HepG2 (cell line): ENCODE data around the gene DNAJB2. TPM values are rescaled to one million over a fixed set of nuclear protein-coding genes. Genes with fewer than 3 reads are reported as not detected.
A peak's percentile ranks its signal among the peaks of the same experiment; 100 is the strongest.

ENCODE experiments used
- BCL6 ChIP-seq: IDR thresholded peaks from 2 replicates; pipeline ENCODE4 v1.6.1; 2016; ENCODE audit warnings: missing genetic modification reagents, missing compliant biosample characterization
- CBFB ChIP-seq: sonication (generic); formaldehyde crosslinking; IDR thresholded peaks from 2 replicates; pipeline ENCODE4 v1.4.0; 2020; ENCODE audit warnings: missing genetic modification reagents
- GTF3A ChIP-seq: sonication (generic); formaldehyde crosslinking; conservative IDR thresholded peaks from 2 replicates; pipeline ENCODE4 v1.4.0; 2020; ENCODE audit warnings: mild to moderate bottlenecking, missing genetic modification reagents
- MEIS1 ChIP-seq: sonication (generic); formaldehyde crosslinking; IDR thresholded peaks from 2 replicates; pipeline ENCODE4 v1.9.0; 2021; ENCODE audit warnings: mild to moderate bottlenecking, missing genetic modification reagents, moderate library complexity, borderline replicate concordance
- PAWR ChIP-seq: sonication (generic); formaldehyde crosslinking; IDR thresholded peaks from 2 replicates; pipeline ENCODE4 v1.4.0; 2020; ENCODE audit warnings: missing genetic modification reagents, mild to moderate bottlenecking, borderline replicate concordance
- YY1 ChIP-seq: IDR thresholded peaks from 2 replicates; pipeline ENCODE4 v1.6.1; 2011; ENCODE audit warnings: low read length, low read depth, moderate library complexity, mild to moderate bottlenecking; ENCODE audit not compliant: insufficient read depth, insufficient replicate concordance
- ZC3H4 ChIP-seq: sonication (generic); formaldehyde crosslinking; IDR thresholded peaks from 2 replicates; pipeline ENCODE4 v1.4.0; 2020; ENCODE audit warnings: missing genetic modification reagents, borderline replicate concordance
- polyA plus RNA-seq, 8 experiments: library from polyadenylated mRNA; depleted of rRNA in 3 of 8; stranded (reverse) in 7 of 8; unstranded in 1 of 8; fragments of >200 nt; fragmentation: Illumina TruSeq in 4 of 8; extraction: Trizol in 4 of 8; gene quantifications; 2 replicates each; pipeline versions ENCODE4 v1.2.1 to v1.2.3, GENCODE V29; 2011 to 2016; ENCODE audit warnings: low read depth in 4 of 8, missing spikeins in 1 of 8, mixed read lengths in 1 of 8; ENCODE audit not compliant: insufficient read depth in 1 of 8
- total RNA-seq, 5 experiments: library from RNA; depleted of rRNA; stranded (reverse); fragments of >200 nt; fragmentation: Illumina TruSeq; extraction: Trizol; gene quantifications; 2 replicates each; pipeline ENCODE4 v1.2.3, GENCODE V29; 2016; ENCODE audit warnings: low read depth in 1 of 5
- TF ChIP-seq, protein P1 (sequence below): sonication (generic); formaldehyde crosslinking; IDR thresholded peaks from 2 replicates; pipeline ENCODE4 v1.4.0; 2020; ENCODE audit warnings: missing genetic modification reagents, mild to moderate bottlenecking, borderline replicate concordance
- TF ChIP-seq, protein P2 (sequence below): sonication (generic); formaldehyde crosslinking; IDR thresholded peaks from 2 replicates; pipeline ENCODE4 v1.5.1; 2020; ENCODE audit warnings: mild to moderate bottlenecking, missing genetic modification reagents, moderate library complexity
- TF ChIP-seq, protein P3 (sequence below): sonication (generic); formaldehyde crosslinking; IDR thresholded peaks from 2 replicates; pipeline ENCODE4 v1.8.1; 2022; ENCODE audit warnings: low read depth, mild to moderate bottlenecking, missing genetic modification reagents
- TF ChIP-seq, protein P4 (sequence below): sonication (generic); formaldehyde crosslinking; IDR thresholded peaks from 2 replicates; pipeline ENCODE4 v1.8.0; 2022; ENCODE audit warnings: missing genetic modification reagents, mild to moderate bottlenecking, borderline replicate concordance
- TF ChIP-seq, protein P5 (sequence below): sonication (generic); formaldehyde crosslinking; IDR thresholded peaks from 2 replicates; pipeline ENCODE4 v1.4.0; 2020; ENCODE audit warnings: missing genetic modification reagents

Gene DNAJB2
- total and polyA plus RNA-seq, 2 of the 13 experiments (the other 11 are each of a cell fraction or from before 2014, with no cell fraction given) = 21.3 to 31.1 TPM

DNA sequence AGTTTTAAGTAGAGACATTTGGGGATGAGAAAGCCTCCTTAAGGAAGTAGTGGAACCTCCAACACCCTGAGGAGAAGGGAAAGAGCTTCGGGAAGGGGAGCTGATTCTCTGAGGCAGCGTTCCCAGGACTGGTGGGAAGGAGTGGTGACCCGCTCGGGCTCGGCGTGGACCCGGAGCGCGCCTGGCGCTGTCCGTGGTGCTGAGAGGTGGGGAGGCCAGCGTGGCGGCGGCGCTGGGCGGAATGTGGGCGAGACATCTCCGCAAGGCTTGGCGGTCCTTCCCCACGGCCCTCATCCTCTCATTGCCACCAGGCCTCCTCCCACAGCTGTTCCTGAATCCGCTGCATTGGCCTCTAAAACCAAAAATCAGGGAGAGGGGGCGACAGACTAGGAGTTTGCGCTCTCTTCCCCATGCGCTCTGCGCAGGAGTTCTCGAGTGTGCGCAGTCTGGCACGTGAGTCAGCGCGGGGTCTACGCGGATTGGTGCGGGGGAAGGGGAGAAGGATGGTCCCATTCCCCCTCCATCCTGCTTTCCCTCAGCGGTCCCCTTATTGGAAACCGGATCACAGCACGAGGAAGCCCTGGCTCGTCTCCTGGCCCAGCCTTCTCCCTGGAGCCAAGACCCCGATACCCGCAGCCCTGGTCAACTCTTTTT is 52.5 kb downstream of the DNAJB2 start (continued):
- TF ChIP-seq ZC3H4 (CRISPR knock-in tag) (no peak; the same call in 1 of the 2 replicates), GTF3A (no peak), MEIS1 (no peak), CBFB (CRISPR knock-in tag) (0 out of 2 replicates have a peak, but pooled peaks have one; percentile 53), BCL6 (CRISPR knock-in tag) (peak; percentile 63; the same call in 1 of the 2 replicates), YY1 (no peak), PAWR (CRISPR knock-in tag) (no peak)
- TF ChIP-seq, protein P1, sequence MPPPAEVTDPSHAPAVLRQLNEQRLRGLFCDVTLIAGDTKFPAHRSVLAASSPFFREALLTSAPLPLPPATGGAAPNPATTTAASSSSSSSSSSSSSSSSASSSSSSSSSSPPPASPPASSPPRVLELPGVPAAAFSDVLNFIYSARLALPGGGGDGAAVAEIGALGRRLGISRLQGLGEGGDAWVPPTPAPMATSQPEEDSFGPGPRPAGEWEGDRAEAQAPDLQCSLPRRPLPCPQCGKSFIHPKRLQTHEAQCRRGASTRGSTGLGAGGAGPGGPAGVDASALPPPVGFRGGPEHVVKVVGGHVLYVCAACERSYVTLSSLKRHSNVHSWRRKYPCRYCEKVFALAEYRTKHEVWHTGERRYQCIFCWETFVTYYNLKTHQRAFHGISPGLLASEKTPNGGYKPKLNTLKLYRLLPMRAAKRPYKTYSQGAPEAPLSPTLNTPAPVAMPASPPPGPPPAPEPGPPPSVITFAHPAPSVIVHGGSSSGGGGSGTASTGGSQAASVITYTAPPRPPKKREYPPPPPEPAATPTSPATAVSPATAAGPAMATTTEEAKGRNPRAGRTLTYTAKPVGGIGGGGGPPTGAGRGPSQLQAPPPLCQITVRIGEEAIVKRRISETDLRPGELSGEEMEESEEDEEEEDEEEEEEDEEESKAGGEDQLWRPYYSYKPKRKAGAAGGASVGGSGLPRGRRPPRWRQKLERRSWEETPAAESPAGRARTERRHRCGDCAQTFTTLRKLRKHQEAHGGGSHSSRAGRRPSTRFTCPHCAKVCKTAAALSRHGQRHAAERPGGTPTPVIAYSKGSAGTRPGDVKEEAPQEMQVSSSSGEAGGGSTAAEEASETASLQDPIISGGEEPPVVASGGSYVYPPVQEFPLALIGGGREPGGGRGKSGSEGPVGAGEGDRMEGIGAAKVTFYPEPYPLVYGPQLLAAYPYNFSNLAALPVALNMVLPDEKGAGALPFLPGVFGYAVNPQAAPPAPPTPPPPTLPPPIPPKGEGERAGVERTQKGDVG = no peak
- TF ChIP-seq, protein P2, sequence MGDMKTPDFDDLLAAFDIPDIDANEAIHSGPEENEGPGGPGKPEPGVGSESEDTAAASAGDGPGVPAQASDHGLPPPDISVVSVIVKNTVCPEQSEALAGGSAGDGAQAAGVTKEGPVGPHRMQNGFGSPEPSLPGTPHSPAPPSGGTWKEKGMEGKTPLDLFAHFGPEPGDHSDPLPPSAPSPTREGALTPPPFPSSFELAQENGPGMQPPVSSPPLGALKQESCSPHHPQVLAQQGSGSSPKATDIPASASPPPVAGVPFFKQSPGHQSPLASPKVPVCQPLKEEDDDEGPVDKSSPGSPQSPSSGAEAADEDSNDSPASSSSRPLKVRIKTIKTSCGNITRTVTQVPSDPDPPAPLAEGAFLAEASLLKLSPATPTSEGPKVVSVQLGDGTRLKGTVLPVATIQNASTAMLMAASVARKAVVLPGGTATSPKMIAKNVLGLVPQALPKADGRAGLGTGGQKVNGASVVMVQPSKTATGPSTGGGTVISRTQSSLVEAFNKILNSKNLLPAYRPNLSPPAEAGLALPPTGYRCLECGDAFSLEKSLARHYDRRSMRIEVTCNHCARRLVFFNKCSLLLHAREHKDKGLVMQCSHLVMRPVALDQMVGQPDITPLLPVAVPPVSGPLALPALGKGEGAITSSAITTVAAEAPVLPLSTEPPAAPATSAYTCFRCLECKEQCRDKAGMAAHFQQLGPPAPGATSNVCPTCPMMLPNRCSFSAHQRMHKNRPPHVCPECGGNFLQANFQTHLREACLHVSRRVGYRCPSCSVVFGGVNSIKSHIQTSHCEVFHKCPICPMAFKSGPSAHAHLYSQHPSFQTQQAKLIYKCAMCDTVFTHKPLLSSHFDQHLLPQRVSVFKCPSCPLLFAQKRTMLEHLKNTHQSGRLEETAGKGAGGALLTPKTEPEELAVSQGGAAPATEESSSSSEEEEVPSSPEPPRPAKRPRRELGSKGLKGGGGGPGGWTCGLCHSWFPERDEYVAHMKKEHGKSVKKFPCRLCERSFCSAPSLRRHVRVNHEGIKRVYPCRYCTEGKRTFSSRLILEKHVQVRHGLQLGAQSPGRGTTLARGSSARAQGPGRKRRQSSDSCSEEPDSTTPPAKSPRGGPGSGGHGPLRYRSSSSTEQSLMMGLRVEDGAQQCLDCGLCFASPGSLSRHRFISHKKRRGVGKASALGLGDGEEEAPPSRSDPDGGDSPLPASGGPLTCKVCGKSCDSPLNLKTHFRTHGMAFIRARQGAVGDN (CRISPR knock-in tag) = peak; percentile 64
- TF ChIP-seq, protein P3, sequence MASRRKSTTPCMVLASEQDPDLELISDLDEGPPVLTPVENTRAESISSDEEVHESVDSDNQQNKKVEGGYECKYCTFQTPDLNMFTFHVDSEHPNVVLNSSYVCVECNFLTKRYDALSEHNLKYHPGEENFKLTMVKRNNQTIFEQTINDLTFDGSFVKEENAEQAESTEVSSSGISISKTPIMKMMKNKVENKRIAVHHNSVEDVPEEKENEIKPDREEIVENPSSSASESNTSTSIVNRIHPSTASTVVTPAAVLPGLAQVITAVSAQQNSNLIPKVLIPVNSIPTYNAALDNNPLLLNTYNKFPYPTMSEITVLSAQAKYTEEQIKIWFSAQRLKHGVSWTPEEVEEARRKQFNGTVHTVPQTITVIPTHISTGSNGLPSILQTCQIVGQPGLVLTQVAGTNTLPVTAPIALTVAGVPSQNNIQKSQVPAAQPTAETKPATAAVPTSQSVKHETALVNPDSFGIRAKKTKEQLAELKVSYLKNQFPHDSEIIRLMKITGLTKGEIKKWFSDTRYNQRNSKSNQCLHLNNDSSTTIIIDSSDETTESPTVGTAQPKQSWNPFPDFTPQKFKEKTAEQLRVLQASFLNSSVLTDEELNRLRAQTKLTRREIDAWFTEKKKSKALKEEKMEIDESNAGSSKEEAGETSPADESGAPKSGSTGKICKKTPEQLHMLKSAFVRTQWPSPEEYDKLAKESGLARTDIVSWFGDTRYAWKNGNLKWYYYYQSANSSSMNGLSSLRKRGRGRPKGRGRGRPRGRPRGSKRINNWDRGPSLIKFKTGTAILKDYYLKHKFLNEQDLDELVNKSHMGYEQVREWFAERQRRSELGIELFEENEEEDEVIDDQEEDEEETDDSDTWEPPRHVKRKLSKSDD (CRISPR knock-in tag) = peak; percentile 71
- TF ChIP-seq, protein P4, sequence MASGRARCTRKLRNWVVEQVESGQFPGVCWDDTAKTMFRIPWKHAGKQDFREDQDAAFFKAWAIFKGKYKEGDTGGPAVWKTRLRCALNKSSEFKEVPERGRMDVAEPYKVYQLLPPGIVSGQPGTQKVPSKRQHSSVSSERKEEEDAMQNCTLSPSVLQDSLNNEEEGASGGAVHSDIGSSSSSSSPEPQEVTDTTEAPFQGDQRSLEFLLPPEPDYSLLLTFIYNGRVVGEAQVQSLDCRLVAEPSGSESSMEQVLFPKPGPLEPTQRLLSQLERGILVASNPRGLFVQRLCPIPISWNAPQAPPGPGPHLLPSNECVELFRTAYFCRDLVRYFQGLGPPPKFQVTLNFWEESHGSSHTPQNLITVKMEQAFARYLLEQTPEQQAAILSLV (CRISPR knock-in tag) = 0 out of 2 replicates have a peak, but pooled peaks have one; percentile 46
- TF ChIP-seq, protein P5, sequence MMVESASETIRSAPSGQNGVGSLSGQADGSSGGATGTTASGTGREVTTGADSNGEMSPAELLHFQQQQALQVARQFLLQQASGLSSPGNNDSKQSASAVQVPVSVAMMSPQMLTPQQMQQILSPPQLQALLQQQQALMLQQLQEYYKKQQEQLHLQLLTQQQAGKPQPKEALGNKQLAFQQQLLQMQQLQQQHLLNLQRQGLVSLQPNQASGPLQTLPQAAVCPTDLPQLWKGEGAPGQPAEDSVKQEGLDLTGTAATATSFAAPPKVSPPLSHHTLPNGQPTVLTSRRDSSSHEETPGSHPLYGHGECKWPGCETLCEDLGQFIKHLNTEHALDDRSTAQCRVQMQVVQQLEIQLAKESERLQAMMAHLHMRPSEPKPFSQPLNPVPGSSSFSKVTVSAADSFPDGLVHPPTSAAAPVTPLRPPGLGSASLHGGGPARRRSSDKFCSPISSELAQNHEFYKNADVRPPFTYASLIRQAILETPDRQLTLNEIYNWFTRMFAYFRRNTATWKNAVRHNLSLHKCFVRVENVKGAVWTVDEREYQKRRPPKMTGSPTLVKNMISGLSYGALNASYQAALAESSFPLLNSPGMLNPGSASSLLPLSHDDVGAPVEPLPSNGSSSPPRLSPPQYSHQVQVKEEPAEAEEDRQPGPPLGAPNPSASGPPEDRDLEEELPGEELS (CRISPR knock-in tag) = no peak; the same call in 1 of the 2 replicates
